HepG2 (cell line): ENCODE measurements around the gene TNFRSF11A. TPM values are rescaled to one million over a fixed set of nuclear protein-coding genes. Genes with fewer than 3 reads are reported as not detected.

Source experiments
- ATAC-seq: fragments of 200-7000 bp; cut with Tn5 transposase; 3 replicates; pipeline ENCODE4 v1.9.1; 2020; ENCODE audit warnings: mild to moderate bottlenecking, moderate library complexity
- BruUV-seq: library from RNA; stranded (reverse); fragments of 400-500 nt; replicated peaks from 2 replicates; lab custom pipeline; 2021; lab: Mats Ljungman, UMichigan
- CTCF ChIA-PET: fragments of 300-600 bp; formaldehyde crosslinking; extraction: SDS; loops from one replicate; lab custom pipeline; 2021; ENCODE audit warnings: low total read pairs, inconsistent platforms, low intra/inter-chr PET ratio; lab: Yijun Ruan, JAX
- POLR2A ChIA-PET: fragments of 350-600 bp; sonication (Branson Sonifier 250); formaldehyde crosslinking; loops from one replicate; lab custom pipeline; 2020; ENCODE audit warnings: antibody characterized with exemption, inconsistent platforms; lab: Yijun Ruan, JAX
- DNase-seq: peaks from one replicate; pipeline ENCODE4 v3.0.0-alpha.2; 2015; ENCODE audit warnings: low spot score
- FAIRE-seq: peaks from 3 replicates; lab custom pipeline; 2011; peaks lifted over from hg19 to GRCh38; lab: Jason Lieb, UNC
- H2AFZ ChIP-seq: one replicate; pipeline ENCODE4 v1.6.1; 2011; ENCODE audit warnings: low read length, inconsistent platforms
- H3K27ac ChIP-seq: fragments of 300-600 bp; 3 replicates; pipeline ENCODE4 v1.8.0; 2011; ENCODE audit warnings: mixed run types, mild to moderate bottlenecking, mixed read lengths, low read length, inconsistent platforms; ENCODE audit not compliant: insufficient read depth; ENCODE audit errors: extremely low read length
- H3K27me3 ChIP-seq, 2 experiments: fragments of 200-600 bp in 1 of 2; 2 replicates in 1 of 2; 3 replicates in 1 of 2; pipeline versions ENCODE4 v1.6.0 to v1.8.0; 2011; ENCODE audit warnings: low read length in 2 of 2, mild to moderate bottlenecking in 2 of 2, moderate library complexity in 2 of 2, inconsistent platforms in 1 of 2; ENCODE audit not compliant: insufficient read depth in 2 of 2, control insufficient read depth in 1 of 2
- H3K36me3 ChIP-seq, 2 experiments: fragments of 200-600 bp in 1 of 2; replicated peaks in 1 of 2; 2 replicates in 1 of 2; 3 replicates in 1 of 2; pipeline versions ENCODE4 v1.5.1 to v1.8.0; 2011; ENCODE audit warnings: low read length in 2 of 2, inconsistent platforms in 1 of 2; ENCODE audit not compliant: insufficient read depth in 2 of 2, control insufficient read depth in 1 of 2
- H3K4me1 ChIP-seq: 2 replicates; pipeline ENCODE4 v1.5.1; 2012; ENCODE audit warnings: low read length, inconsistent platforms; ENCODE audit not compliant: insufficient read depth
- H3K4me2 ChIP-seq: 2 replicates; pipeline ENCODE4 v1.6.0; 2011; ENCODE audit warnings: low read depth, low read length, inconsistent platforms
- H3K4me3 ChIP-seq, 3 experiments: fragments of 200-600 bp in 1 of 3; sonication (generic), shearing (Covaris generic) in 1 of 3; replicated peaks in 1 of 3; 2 replicates each; pipeline ENCODE4 v1.5.1; 2011 to 2016; ENCODE audit warnings: low read length in 3 of 3, inconsistent platforms in 2 of 3, low read depth in 2 of 3, mild to moderate bottlenecking in 2 of 3, control low read depth in 1 of 3, mixed read lengths in 1 of 3; ENCODE audit not compliant: insufficient read depth in 1 of 3
- H3K79me2 ChIP-seq: one replicate; pipeline ENCODE4 v1.6.1; 2011; ENCODE audit warnings: low read length, inconsistent platforms; ENCODE audit not compliant: insufficient read depth
- H3K9ac ChIP-seq: 2 replicates; pipeline ENCODE4 v1.6.0; 2011; ENCODE audit warnings: mild to moderate bottlenecking, low read depth, low read length, inconsistent platforms; ENCODE audit not compliant: insufficient read depth
- H3K9me3 ChIP-seq: 2 replicates; pipeline ENCODE4 v1.5.1; 2012; ENCODE audit warnings: mild to moderate bottlenecking, low read length
- H4K20me1 ChIP-seq: 2 replicates; pipeline ENCODE4 v1.6.0; 2011; ENCODE audit warnings: inconsistent platforms, mild to moderate bottlenecking, low read length, moderate library complexity; ENCODE audit not compliant: insufficient read depth
- CTCF ChIP-seq: sonication (generic); formaldehyde crosslinking; IDR thresholded peaks from 2 replicates; pipeline ENCODE4 v1.5.0; 2020; ENCODE audit warnings: mild to moderate bottlenecking, missing genetic modification reagents, moderate library complexity
- POGZ ChIP-seq: sonication (generic); formaldehyde crosslinking; IDR thresholded peaks from 2 replicates; pipeline ENCODE4 v1.4.0; 2020; ENCODE audit warnings: mild to moderate bottlenecking, missing genetic modification reagents
- RXRB ChIP-seq: IDR thresholded peaks from 2 replicates; pipeline ENCODE4 v1.6.1; 2016; ENCODE audit warnings: borderline replicate concordance, missing genetic modification reagents, missing compliant biosample characterization
- SNAPC2 ChIP-seq: sonication (generic); formaldehyde crosslinking; IDR thresholded peaks from 2 replicates; pipeline ENCODE4 v1.8.1; 2022; ENCODE audit warnings: mild to moderate bottlenecking, missing genetic modification reagents
- SP4 ChIP-seq: sonication (generic); formaldehyde crosslinking; IDR thresholded peaks from 2 replicates; pipeline ENCODE4 v1.8.1; 2023; ENCODE audit warnings: mild to moderate bottlenecking, missing genetic modification reagents
- SUZ12 ChIP-seq: fragments of 150-350 bp; IDR thresholded peaks from 2 replicates; pipeline ENCODE4 v1.6.1; 2014; ENCODE audit warnings: low read depth, low read length
- TBX2 ChIP-seq: sonication (generic); formaldehyde crosslinking; IDR thresholded peaks from 2 replicates; pipeline ENCODE4 v1.5.0; 2020; ENCODE audit warnings: missing genetic modification reagents, mild to moderate bottlenecking, borderline replicate concordance
- YY1 ChIP-seq: IDR thresholded peaks from 2 replicates; pipeline ENCODE4 v1.6.1; 2011; ENCODE audit warnings: low read length, low read depth, moderate library complexity, mild to moderate bottlenecking; ENCODE audit not compliant: insufficient read depth, insufficient replicate concordance
- ZNF235 ChIP-seq: sonication (generic); formaldehyde crosslinking; IDR thresholded peaks from 2 replicates; pipeline ENCODE4 v1.8.1; 2023; ENCODE audit warnings: mild to moderate bottlenecking, missing genetic modification reagents, borderline replicate concordance
- ZNF724P ChIP-seq: sonication (generic); formaldehyde crosslinking; IDR thresholded peaks from 2 replicates; pipeline ENCODE4 v1.8.0; 2022; ENCODE audit warnings: missing genetic modification reagents, borderline replicate concordance
- ZNF768 ChIP-seq: sonication (generic); formaldehyde crosslinking; IDR thresholded peaks from 2 replicates; pipeline ENCODE4 v1.4.0; 2020; ENCODE audit warnings: missing genetic modification reagents
- WGBS: methylation state at CpG from one replicate; pipeline ENCODE4 v1.1.6; 2017; ENCODE audit warnings: low lambda C conversion rate; 5-methylcytosine and 5-hydroxymethylcytosine counted together
- in situ Hi-C: cut with HindIII; loops from 2 replicates; pipeline ENCODE4 v1.10.0; 2017; ENCODE audit warnings: low pct_unique_long_range_greater_than_20kb; ENCODE audit not compliant: extremely low pct_ligation_motif_present
- intact Hi-C: fragments of 100-400 bp; cut with micrococcal nuclease; formaldehyde crosslinking; loops from one replicate; pipeline ENCODE4 v1.10.0; 2022; ENCODE audit not compliant: unreplicated experiment
- polyA plus RNA-seq, 8 experiments: library from polyadenylated mRNA; depleted of rRNA in 3 of 8; stranded (reverse) in 7 of 8; unstranded in 1 of 8; fragments of >200 nt; fragmentation: Illumina TruSeq in 4 of 8; extraction: Trizol in 4 of 8; gene quantifications; 2 replicates each; pipeline versions ENCODE4 v1.2.1 to v1.2.3, GENCODE V29; 2011 to 2016; ENCODE audit warnings: low read depth in 4 of 8, missing spikeins in 1 of 8, mixed read lengths in 1 of 8; ENCODE audit not compliant: insufficient read depth in 1 of 8
- total RNA-seq, 5 experiments: library from RNA; depleted of rRNA; stranded (reverse); fragments of >200 nt; fragmentation: Illumina TruSeq; extraction: Trizol; gene quantifications; 2 replicates each; pipeline ENCODE4 v1.2.3, GENCODE V29; 2016; ENCODE audit warnings: low read depth in 1 of 5

TNFRSF11A gene
- total and polyA plus RNA-seq, 2 of the 13 experiments (the other 11 are each of a cell fraction or from before 2014, with no cell fraction given): 4.6 to 6.4 TPM

GRCh38 chr18:62339106-62339988, 14.2 kb downstream of the TNFRSF11A start:
- 92% methylated on average over 15 of the region's 15 CpGs for WGBS
- Histone ChIP-seq H3K27me3 (no peaks in the 10 kb centered on the region), H3K27ac (no peak overlapping the region), H3K79me2 (no peaks in the 10 kb centered on the region), H3K36me3 (no peaks in the 10 kb centered on the region; a peak in 1 of 5 replicates), H3K4me1 (no peaks in the 10 kb centered on the region), H3K9me3 (no peaks in the 10 kb centered on the region), H2AFZ (no peak overlapping the region), H3K4me2 (no peak overlapping the region), H3K4me3 (no peak overlapping the region), H4K20me1 (no peaks in the 10 kb centered on the region), H3K9ac (no peak overlapping the region)
- TF ChIP-seq RXRB (CRISPR knock-in tag): no peak
- no peak for TF ChIP-seq SNAPC2
- TF ChIP-seq CTCF (CRISPR knock-in tag): no peak
- TF ChIP-seq SUZ12: no peak
- no peak for TF ChIP-seq ZNF724P (CRISPR knock-in tag)
- CTCF ChIA-PET: no interaction called here
- POLR2A ChIA-PET: no interaction called here
- no TSS peak for BruUV-seq
- intact Hi-C loops: no loop called here
- ATAC-seq: no peak
- FAIRE-seq: no peak
- DNase-seq: no peak
- in situ Hi-C loops: no loop called here

- no peaks in the 10 kb centered on the region for H3K4me1 ChIP-seq
- ATAC-seq (no peak), FAIRE-seq (no peak), DNase-seq (no peak)
- in situ Hi-C loops (no loop called here), intact Hi-C loops (no loop called here)
- 89% methylated on average over 9 of the region's 9 CpGs for WGBS
- no peaks in the 10 kb centered on the region for H3K9me3 ChIP-seq
- no peaks in the 10 kb centered on the region for H3K79me2 ChIP-seq
- no peaks in the 10 kb centered on the region for H3K27me3 ChIP-seq
- POLR2A ChIA-PET: no interaction called here
- H4K20me1 ChIP-seq: no peaks in the 10 kb centered on the region
- no peak overlapping the region for H3K27ac ChIP-seq
- H3K4me3 ChIP-seq: no peak overlapping the region
- no peaks in the 10 kb centered on the region; a peak in 1 of 5 replicates for H3K36me3 ChIP-seq
- CTCF ChIA-PET: no interaction called here
- no peak overlapping the region for H2AFZ ChIP-seq
- no peak overlapping the region for H3K4me2 ChIP-seq
- H3K9ac ChIP-seq: no peak overlapping the region
- BruUV-seq: no TSS peak
- TF ChIP-seq TBX2 (CRISPR knock-in tag) (no peak), POGZ (CRISPR knock-in tag) (no peak), YY1 (no peak), ZNF235 (CRISPR knock-in tag) (no peak), SP4 (no peak), ZNF768 (CRISPR knock-in tag) (no peak)
Observed at GRCh38 chr18:62340996-62341395, 15.9 kb downstream of the TNFRSF11A start.
